NCI-H1694 treated with DMSO at 0.1 percent for 48 hours (cell line): Measurements from ENCODE around the gene NADSYN1.
"Not testable (repeated sequence)": the region's sequence is repeated elsewhere in the genome, so short reads cannot be mapped to it uniquely, and the experiment has no call there.

Source experiments
- DNase-seq: peaks from one replicate; lab custom pipeline; 2025; lab: John Stamatoyannopoulos, UW

NADSYN1 gene

GRCh38 chr11:71453037-71453917, at the start of gene NADSYN1:
Gene NADSYN1, plus strand, starts transcription at chr11:71453203. Its CDS starts 94 bp downstream, at chr11:71453297.
- peak; percentile 59 for DNase-seq

- DNase-seq, result no peak
Observed at GRCh38 chr11:71404209-71404608, 48.8 kb upstream of the NADSYN1 start.

GRCh38 chr11:71406681-71407080, 46.3 kb upstream of the NADSYN1 start:
- DNase-seq, result no peak

GRCh38 chr11:71407356-71407755, 45.6 kb upstream of the NADSYN1 start:
- no peak for DNase-seq

- DNase-seq, result no peak
Observed at GRCh38 chr11:71408826-71409225, 44.2 kb upstream of the NADSYN1 start.

GRCh38 chr11:71410363-71410966, 42.5 kb upstream of the NADSYN1 start:
- no peak for DNase-seq

- no peak for DNase-seq
Observed at GRCh38 chr11:71414645-71415044, 38.4 kb upstream of the NADSYN1 start.

- DNase-seq, result peak; percentile 39
Observed at GRCh38 chr11:71418643-71419042, 34.4 kb upstream of the NADSYN1 start.

- DNase-seq, result peak; percentile 49
Observed at GRCh38 chr11:71420455-71421241, 32.4 kb upstream of the NADSYN1 start.

GRCh38 chr11:71421392-71421950, 31.5 kb upstream of the NADSYN1 start:
- DNase-seq, result no peak

GRCh38 chr11:71422318-71422717, 30.7 kb upstream of the NADSYN1 start:
- DNase-seq, result not testable (repeated sequence)

- DNase-seq, result no peak
Observed at GRCh38 chr11:71423181-71423790, 29.7 kb upstream of the NADSYN1 start.

GRCh38 chr11:71425409-71425808, 27.6 kb upstream of the NADSYN1 start:
- DNase-seq, result no peak

GRCh38 chr11:71425860-71426259, 27.1 kb upstream of the NADSYN1 start:
- DNase-seq, result no peak

- no peak for DNase-seq
Observed at GRCh38 chr11:71426413-71426812, 26.6 kb upstream of the NADSYN1 start.

GRCh38 chr11:71428861-71429435, 24.1 kb upstream of the NADSYN1 start:
- no peak for DNase-seq

- DNase-seq, result no peak
Observed at GRCh38 chr11:71429701-71430100, 23.3 kb upstream of the NADSYN1 start.

GRCh38 chr11:71430166-71430565, 22.8 kb upstream of the NADSYN1 start:
- DNase-seq, result no peak

- no peak for DNase-seq
Observed at GRCh38 chr11:71431271-71431670, 21.7 kb upstream of the NADSYN1 start.

- DNase-seq, result no peak
Observed at GRCh38 chr11:71432761-71433647, 20.0 kb upstream of the NADSYN1 start.
